Osteoblast (primary cell): ENCODE measurements around the gene MST1. TPM values are rescaled to one million over a fixed set of nuclear protein-coding genes. Genes with fewer than 3 reads are reported as not detected.

Experiments used
- DNase-seq: peaks from one replicate; pipeline ENCODE4 v3.0.0; 2011; ENCODE audit warnings: low spot score, mixed read lengths; ENCODE audit not compliant: insufficient read length; ENCODE audit errors: missing footprints
- H2AFZ ChIP-seq: 2 replicates; pipeline ENCODE4 v1.6.0; 2011; ENCODE audit warnings: mild to moderate bottlenecking, low read length
- H3K27ac ChIP-seq: 2 replicates; pipeline ENCODE4 v1.5.1; 2011; ENCODE audit warnings: mild to moderate bottlenecking, low read depth, low read length, moderate library complexity
- H3K27me3 ChIP-seq: 2 replicates; pipeline ENCODE4 v1.6.0; 2012; ENCODE audit warnings: mild to moderate bottlenecking, control low read depth, inconsistent platforms, low read length, moderate library complexity; ENCODE audit not compliant: insufficient read depth
- H3K36me3 ChIP-seq: 2 replicates; pipeline ENCODE4 v1.5.1; 2011; ENCODE audit warnings: mild to moderate bottlenecking, low read length, control low read depth, moderate library complexity; ENCODE audit not compliant: insufficient read depth
- H3K4me1 ChIP-seq: 2 replicates; pipeline ENCODE4 v1.5.1; 2011; ENCODE audit warnings: mild to moderate bottlenecking, low read length, control low read depth, moderate library complexity; ENCODE audit not compliant: insufficient read depth
- H3K4me2 ChIP-seq: 2 replicates; pipeline ENCODE4 v1.6.0; 2011; ENCODE audit warnings: mild to moderate bottlenecking, low read length; ENCODE audit not compliant: insufficient read depth
- H3K4me3 ChIP-seq: fragments of 200-600 bp; sonication (generic); 3 replicates; pipeline ENCODE4 v1.5.1; 2012; ENCODE audit warnings: mild to moderate bottlenecking, low read length, inconsistent platforms; ENCODE audit not compliant: insufficient read depth
- H3K79me2 ChIP-seq: 2 replicates; pipeline ENCODE4 v1.6.0; 2012; ENCODE audit warnings: mild to moderate bottlenecking, low read length, control low read depth, inconsistent platforms; ENCODE audit not compliant: insufficient read depth
- H3K9me3 ChIP-seq: 2 replicates; pipeline ENCODE4 v1.5.1; 2011; ENCODE audit warnings: low read depth, low read length, control low read depth
- H4K20me1 ChIP-seq: 2 replicates; pipeline ENCODE4 v1.6.0; 2012; ENCODE audit warnings: mild to moderate bottlenecking, low read length, control low read depth; ENCODE audit not compliant: insufficient read depth
- total RNA-seq: library from RNA; depleted of rRNA; stranded (reverse); fragments of >200 nt; gene quantifications from 2 replicates; pipeline ENCODE4 v1.2.3, GENCODE V29; 2012
- TF ChIP-seq, protein P1 (sequence below): IDR thresholded peaks from 2 replicates; pipeline ENCODE4 v1.5.1; 2011; ENCODE audit warnings: mild to moderate bottlenecking, low read depth, low read length, moderate library complexity; ENCODE audit errors: extremely low read depth

MST1 gene
- total RNA-seq, 1 donor, result 6.9 TPM

DNA sequence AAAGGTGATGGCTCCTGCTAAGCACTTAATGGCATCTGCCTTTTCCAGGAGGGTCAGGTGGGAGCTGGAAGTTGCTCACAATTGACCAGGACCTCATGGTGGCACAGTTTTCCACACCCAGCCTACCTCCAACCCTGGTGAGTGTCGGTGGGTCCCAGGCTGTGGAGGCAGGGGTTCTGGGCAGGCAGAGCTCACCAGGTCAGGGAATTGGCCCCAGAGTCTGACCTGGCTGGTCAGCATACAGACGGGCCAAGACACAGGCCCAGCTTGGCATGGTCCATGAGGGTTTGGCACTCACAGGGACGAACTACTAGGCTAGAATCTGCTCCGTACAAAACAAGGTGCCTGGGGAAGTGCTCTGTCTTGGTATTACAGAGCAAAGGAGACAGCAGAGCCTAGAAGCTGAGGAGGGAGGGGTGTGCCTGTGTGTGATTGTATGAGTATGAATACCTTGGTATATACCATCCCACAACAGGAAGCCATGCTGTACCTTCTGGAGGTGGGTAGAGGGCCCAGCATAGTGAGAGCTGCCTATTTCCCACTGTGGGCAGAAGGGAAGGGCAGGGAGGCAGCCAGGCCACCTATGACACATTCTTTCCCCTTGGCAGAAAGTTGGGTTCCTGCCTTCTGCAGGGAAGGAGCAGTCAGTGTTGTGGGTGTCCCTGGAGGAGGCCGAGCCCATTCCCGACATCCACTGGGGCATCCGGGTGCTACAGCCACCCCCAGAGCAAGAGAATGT lies 8.6 kb downstream of the MST1 start:
- Histone ChIP-seq H3K27me3 (no peaks in the 10 kb centered on the region), H3K4me3 (no peak overlapping the region), H3K27ac (no peak overlapping the region), H3K4me1 (no peaks in the 10 kb centered on the region), H3K36me3 (peaks cover 75% of the 10 kb centered on the region), H4K20me1 (peaks cover 20% of the 10 kb centered on the region), H3K79me2 (peaks cover 7% of the 10 kb centered on the region), H3K9me3 (no peaks in the 10 kb centered on the region), H3K4me2 (no peak overlapping the region), H2AFZ (no peak overlapping the region)
- peak; percentile 92 for DNase-seq
- TF ChIP-seq, protein P1, sequence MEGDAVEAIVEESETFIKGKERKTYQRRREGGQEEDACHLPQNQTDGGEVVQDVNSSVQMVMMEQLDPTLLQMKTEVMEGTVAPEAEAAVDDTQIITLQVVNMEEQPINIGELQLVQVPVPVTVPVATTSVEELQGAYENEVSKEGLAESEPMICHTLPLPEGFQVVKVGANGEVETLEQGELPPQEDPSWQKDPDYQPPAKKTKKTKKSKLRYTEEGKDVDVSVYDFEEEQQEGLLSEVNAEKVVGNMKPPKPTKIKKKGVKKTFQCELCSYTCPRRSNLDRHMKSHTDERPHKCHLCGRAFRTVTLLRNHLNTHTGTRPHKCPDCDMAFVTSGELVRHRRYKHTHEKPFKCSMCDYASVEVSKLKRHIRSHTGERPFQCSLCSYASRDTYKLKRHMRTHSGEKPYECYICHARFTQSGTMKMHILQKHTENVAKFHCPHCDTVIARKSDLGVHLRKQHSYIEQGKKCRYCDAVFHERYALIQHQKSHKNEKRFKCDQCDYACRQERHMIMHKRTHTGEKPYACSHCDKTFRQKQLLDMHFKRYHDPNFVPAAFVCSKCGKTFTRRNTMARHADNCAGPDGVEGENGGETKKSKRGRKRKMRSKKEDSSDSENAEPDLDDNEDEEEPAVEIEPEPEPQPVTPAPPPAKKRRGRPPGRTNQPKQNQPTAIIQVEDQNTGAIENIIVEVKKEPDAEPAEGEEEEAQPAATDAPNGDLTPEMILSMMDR, result no peak

DNA sequence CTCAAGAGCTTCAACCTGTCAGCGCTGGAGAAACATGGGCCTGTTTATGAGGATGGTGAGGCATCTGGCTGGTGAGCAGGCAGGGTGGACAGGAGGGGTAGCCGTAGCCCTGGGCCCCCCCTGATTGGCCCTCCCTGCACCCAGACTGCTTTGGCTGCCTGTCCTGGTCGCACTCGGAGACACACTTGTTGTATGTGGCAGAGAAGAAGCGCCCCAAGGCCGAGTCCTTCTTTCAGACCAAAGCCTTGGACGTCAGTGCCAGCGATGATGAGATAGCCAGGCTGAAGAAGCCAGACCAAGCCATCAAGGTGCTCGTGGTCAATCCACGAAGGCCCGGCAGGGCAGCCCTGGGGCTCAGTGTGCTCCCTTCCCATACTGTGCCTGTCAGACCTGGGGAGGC lies 13.4 kb downstream of the MST1 start:
- Histone ChIP-seq H4K20me1 (peaks cover 28% of the 10 kb centered on the region), H3K4me3 (no peak overlapping the region), H3K27ac (no peak overlapping the region), H3K36me3 (peaks cover 48% of the 10 kb centered on the region), H3K4me2 (no peak overlapping the region), H3K79me2 (peaks cover 26% of the 10 kb centered on the region), H3K4me1 (peaks cover 5% of the 10 kb centered on the region), H2AFZ (no peak overlapping the region), H3K9me3 (no peaks in the 10 kb centered on the region), H3K27me3 (no peaks in the 10 kb centered on the region)
- TF ChIP-seq, protein P1, result no peak
- DNase-seq, result no peak

DNA sequence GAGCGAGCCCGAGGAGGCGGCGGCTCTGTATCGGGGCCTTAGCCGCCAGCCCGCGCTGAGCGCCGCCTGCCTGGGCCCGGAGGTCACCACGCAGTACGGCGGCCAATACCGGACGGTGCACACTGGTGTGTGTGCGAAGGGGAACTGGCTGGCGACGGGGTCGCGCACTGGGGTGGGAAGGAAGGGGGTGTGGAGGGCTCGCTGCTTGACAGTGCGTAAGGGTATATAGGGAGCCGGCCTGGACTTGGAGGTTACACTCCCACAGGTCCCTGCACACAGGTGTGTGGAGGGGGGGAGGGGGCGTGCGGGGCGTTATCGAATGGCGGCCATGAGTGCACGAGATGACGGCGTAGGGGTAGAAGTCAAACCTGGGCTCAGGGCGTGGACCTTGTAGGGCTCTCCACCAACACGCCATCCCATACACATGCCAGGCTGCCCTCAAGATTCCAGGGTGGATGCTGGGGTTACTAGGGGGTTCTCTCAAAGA lies 14.7 kb downstream of the MST1 start:
- no peaks in the 10 kb centered on the region for H3K9me3 ChIP-seq
- peak overlapping the region; percentile 85 for H3K27ac ChIP-seq
- H2AFZ ChIP-seq, result peak overlapping the region; percentile 51
- H3K27me3 ChIP-seq, result no peaks in the 10 kb centered on the region
- peaks cover 5% of the 10 kb centered on the region for H3K4me1 ChIP-seq
- peak overlapping the region; percentile 87 for H3K4me3 ChIP-seq
- H3K4me2 ChIP-seq, result peak overlapping the region; percentile 85
- TF ChIP-seq, protein P1, result no peak
- H3K79me2 ChIP-seq, result peaks cover 26% of the 10 kb centered on the region
- peaks cover 39% of the 10 kb centered on the region for H3K36me3 ChIP-seq
- peaks cover 28% of the 10 kb centered on the region for H4K20me1 ChIP-seq
- DNase-seq, result no peak

DNA sequence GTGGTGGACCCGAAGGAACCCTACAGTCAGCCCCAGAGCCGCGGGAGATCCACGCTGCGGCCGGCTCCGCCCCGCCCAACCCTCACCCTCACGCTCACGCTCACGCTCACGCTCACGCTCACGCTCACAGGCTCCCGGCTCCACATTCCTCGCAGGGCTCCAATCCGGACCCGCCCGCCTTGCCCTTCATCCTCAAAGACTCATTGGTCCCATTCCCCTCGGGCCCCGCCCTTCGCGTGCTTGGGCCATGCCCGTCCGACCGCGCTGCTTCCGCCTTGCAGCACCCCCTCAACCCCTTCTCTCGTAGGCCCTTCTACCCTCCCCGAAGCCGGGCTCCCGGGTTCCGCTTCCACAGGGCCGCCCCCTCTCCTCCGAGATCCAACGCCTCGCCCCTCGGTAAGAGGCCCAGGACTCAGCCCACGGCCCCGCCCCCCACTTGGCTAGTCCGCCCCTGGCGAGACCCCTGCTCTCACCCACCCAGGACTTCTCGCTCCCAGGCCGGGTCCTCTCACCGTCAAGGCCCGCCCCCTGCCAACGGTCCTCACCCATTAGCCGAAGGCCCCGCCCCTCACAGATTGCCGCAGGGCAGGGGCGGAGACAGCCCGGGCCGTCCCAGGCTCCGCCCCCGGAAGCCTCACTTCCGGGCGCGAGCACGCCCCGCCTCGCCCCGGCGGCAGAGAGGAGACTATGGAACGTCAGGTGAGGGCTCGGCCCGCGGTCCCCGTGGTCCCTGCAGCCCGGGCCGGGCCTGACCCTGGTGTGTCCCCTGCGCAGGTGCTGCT lies 15.4 kb downstream of the MST1 start, which contains the start of gene APEH:
APEH (plus strand) TSS at position 637 of the 782 bp plus-strand sequence; CDS start at position 688, 51 bp downstream.
- H3K9me3 ChIP-seq, result no peaks in the 10 kb centered on the region
- peak within 1 kb of the TSS; percentile 85 for H3K4me2 ChIP-seq
- peak within 1 kb of the TSS; percentile 87 for H2AFZ ChIP-seq
- H3K4me1 ChIP-seq, result peaks cover 10% of the 10 kb centered on the region
- peak within 1 kb of the TSS; percentile 85 for H3K27ac ChIP-seq
- H3K4me3 ChIP-seq, result peak within 1 kb of the TSS; percentile 87
- peaks cover 26% of the 10 kb centered on the region for H3K79me2 ChIP-seq
- TF ChIP-seq, protein P1, result no peak
- DNase-seq, result peak; percentile 100
- no peaks in the 10 kb centered on the region for H3K27me3 ChIP-seq
- peaks cover 34% of the 10 kb centered on the region for H3K36me3 ChIP-seq
- peaks cover 27% of the 10 kb centered on the region for H4K20me1 ChIP-seq
